ENCODE results near the gene GLA.

GLA gene

DNA sequence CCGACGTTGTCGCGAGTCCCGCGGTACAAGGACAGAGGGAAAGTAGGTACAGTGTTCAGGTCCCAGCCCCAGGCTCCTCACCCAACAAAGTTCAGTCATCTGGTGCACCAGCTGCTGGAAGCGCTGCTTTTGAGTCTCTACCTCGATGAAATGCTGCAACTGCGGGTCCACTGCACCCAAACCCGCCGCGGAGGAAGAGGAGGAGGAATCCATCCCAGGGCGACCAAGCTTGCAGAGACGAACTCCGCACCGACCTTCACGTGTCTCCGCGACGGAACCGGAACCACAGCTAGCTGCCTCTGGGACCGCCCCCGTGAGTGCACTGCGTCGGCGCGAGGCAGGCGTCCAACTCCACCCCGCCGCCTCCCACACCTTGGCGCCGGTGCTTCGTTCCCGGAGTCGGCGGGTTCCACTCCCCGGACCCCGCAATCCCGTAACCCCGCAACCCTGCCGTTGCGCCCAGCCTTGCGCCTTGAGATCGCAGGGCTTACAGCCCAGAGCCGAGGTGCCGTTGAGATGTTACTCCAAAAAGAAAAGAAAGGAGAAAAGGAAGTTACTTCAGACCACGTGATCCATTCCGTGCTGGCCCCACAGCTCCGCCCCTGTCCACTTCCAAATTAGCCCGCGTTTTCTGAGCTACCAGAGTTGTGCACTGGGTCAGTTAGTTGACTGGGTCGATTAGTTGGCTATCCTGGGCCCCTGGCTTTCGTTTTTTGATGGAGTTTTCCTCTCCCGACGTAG is 59.1 kb downstream of the GLA start, which contains the start of gene TIMM8A:
Gene TIMM8A, minus strand, starts transcription at position 291 of the 741 bp plus-strand sequence. Its CDS starts 78 bp downstream, at position 213.
- no peak for DNase-seq (ENCODE audit: low read depth)

DNA sequence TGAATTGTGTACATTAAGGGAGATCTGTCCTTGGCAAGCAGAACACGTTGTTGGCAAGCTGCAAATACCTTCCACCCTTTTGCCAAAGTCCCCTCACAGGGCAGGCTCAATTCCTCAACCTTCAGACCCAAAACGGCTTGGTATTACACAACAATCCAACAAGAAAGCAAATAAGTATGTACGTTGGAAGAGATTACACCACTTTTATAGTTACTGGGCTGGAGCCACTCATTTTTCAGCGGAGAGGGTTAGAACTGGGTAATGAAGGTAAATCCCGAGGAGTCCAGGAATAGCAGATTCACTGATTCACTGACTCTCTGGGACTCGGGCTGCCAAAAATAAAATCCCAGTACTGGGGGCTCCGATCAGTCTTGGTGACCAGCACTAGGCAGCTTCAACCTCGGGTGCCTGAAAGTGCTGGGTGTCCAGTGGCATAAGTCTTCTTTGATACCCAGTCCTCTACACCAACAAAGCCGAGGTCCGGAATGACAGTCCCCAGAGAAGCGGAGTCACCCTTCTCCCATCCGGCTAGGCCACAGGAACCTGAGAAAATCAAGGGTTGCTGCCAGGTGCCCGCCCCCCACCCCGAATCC is 59.8 kb downstream of the GLA start:
- DNase-seq (ENCODE audit: low read depth), result peak; percentile 12

All from GM04503 (cell line).